ENCODE measurements around the gene ATMIN.

DNA sequence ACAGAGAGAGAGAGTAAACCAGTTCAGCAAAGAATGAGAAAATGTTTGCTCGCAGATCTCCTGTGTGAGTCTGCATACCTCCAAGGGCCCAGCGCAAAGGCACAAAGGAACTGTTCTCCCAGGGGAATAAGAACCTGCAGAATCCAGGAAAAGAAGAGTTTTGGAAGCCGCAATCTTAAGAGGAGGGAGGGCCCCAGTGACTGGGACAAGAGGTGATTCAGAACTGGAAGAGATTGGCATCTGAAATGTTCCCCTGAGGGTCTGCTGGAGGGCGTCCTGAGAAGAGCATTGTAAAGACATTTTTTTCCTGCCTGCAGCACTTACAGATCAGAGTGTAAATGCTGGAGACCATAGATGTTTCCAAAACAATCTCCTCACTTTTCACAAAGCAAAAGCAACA, 6.1 kb downstream of the ATMIN start:
- TF ChIP-seq, protein P1, sequence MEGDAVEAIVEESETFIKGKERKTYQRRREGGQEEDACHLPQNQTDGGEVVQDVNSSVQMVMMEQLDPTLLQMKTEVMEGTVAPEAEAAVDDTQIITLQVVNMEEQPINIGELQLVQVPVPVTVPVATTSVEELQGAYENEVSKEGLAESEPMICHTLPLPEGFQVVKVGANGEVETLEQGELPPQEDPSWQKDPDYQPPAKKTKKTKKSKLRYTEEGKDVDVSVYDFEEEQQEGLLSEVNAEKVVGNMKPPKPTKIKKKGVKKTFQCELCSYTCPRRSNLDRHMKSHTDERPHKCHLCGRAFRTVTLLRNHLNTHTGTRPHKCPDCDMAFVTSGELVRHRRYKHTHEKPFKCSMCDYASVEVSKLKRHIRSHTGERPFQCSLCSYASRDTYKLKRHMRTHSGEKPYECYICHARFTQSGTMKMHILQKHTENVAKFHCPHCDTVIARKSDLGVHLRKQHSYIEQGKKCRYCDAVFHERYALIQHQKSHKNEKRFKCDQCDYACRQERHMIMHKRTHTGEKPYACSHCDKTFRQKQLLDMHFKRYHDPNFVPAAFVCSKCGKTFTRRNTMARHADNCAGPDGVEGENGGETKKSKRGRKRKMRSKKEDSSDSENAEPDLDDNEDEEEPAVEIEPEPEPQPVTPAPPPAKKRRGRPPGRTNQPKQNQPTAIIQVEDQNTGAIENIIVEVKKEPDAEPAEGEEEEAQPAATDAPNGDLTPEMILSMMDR (IDR thresholded peaks at IDR 0.05; ENCODE audit: low read length) = no peak
- TF ChIP-seq EZH2 (IDR thresholded peaks at IDR 0.05; ENCODE audit: borderline replicate concordance, low read length) = no peak

Measured in OCI-LY1 (cell line).